Fibroblast of lung (primary cell): Measurements from ENCODE around the gene KAT14. TPM values are rescaled to one million over a fixed set of nuclear protein-coding genes. Genes with fewer than 3 reads are reported as not detected.

Experiments
- DNase-seq, 2 donors: peaks; one replicate each; pipeline versions ENCODE4 v3.0.0 to v3.0.0-alpha.2; 2010; ENCODE audit warnings: low read depth in 2 of 2
- H2AFZ ChIP-seq: 2 replicates; pipeline ENCODE4 v1.5.1; 2012; ENCODE audit warnings: low read length, control low read depth, inconsistent platforms
- H3K27ac ChIP-seq: 2 replicates; pipeline ENCODE4 v1.5.1; 2011; ENCODE audit warnings: low read length, control low read depth; ENCODE audit not compliant: insufficient read depth
- H3K27me3 ChIP-seq: 2 replicates; pipeline ENCODE4 v1.5.1; 2011; ENCODE audit warnings: mild to moderate bottlenecking, low read length; ENCODE audit not compliant: control insufficient read depth, insufficient read depth
- H3K36me3 ChIP-seq: 2 replicates; pipeline ENCODE4 v1.5.1; 2011; ENCODE audit warnings: low read length; ENCODE audit not compliant: control insufficient read depth, insufficient read depth
- H3K4me1 ChIP-seq: 2 replicates; pipeline ENCODE4 v1.5.1; 2011; ENCODE audit warnings: low read length; ENCODE audit not compliant: control insufficient read depth, insufficient read depth; ENCODE audit errors: extremely low read depth
- H3K4me2 ChIP-seq: 2 replicates; pipeline ENCODE4 v1.5.1; 2011; ENCODE audit warnings: low read length, control low read depth; ENCODE audit not compliant: insufficient read depth; ENCODE audit errors: extremely low read depth
- H3K4me3 ChIP-seq, 4 experiments: fragments of 200-600 bp in 1 of 4; sonication (generic) in 1 of 4; replicated peaks in 1 of 4; 2 replicates each; pipeline ENCODE4 v1.5.1; 2011 to 2016; ENCODE audit warnings: low read length in 4 of 4, low read depth in 3 of 4, mild to moderate bottlenecking in 3 of 4, control low read depth in 2 of 4, inconsistent platforms in 1 of 4, mixed read lengths in 1 of 4; ENCODE audit not compliant: insufficient read depth in 1 of 4; ENCODE audit errors: control extremely low read depth in 1 of 4
- H3K79me2 ChIP-seq: 2 replicates; pipeline ENCODE4 v1.5.1; 2012; ENCODE audit warnings: mild to moderate bottlenecking, low read length, inconsistent platforms; ENCODE audit not compliant: control insufficient read depth, insufficient read depth
- H3K9ac ChIP-seq: 2 replicates; pipeline ENCODE4 v1.5.1; 2011; ENCODE audit warnings: mild to moderate bottlenecking, low read length, control low read depth; ENCODE audit not compliant: insufficient read depth
- H3K9me3 ChIP-seq: 2 replicates; pipeline ENCODE4 v1.5.1; 2012; ENCODE audit warnings: low read depth, low read length; ENCODE audit not compliant: control insufficient read depth, insufficient read depth
- H4K20me1 ChIP-seq: 2 replicates; pipeline ENCODE4 v1.5.1; 2011; ENCODE audit warnings: low read length; ENCODE audit not compliant: control insufficient read depth, insufficient read depth; ENCODE audit errors: extremely low read depth
- EZH2 ChIP-seq: IDR thresholded peaks from 2 replicates; pipeline ENCODE4 v1.5.1; 2012; ENCODE audit warnings: low read length, control low read depth, mild to moderate bottlenecking; ENCODE audit errors: missing control alignments
- polyA plus RNA-seq, 2 donors: library from polyadenylated mRNA; depleted of rRNA in 1 of 2; stranded (reverse) in 1 of 2; unstranded in 1 of 2; fragments of >200 nt; gene quantifications; 2 replicates each; pipeline ENCODE4 v1.2.1, GENCODE V29; 2011 to 2012; ENCODE audit warnings: missing spikeins in 1 of 2
- total RNA-seq: library from RNA; depleted of rRNA; stranded (reverse); fragments of >200 nt; gene quantifications from 2 replicates; pipeline ENCODE4 v1.2.1, GENCODE V29; 2014
- TF ChIP-seq, protein P1 (sequence below), 2 donors: IDR thresholded peaks in 1 of 2; conservative IDR thresholded peaks in 1 of 2; 1 replicate in 1 of 2; 2 replicates in 1 of 2; pipeline ENCODE4 v1.5.1; 2011 to 2012; ENCODE audit warnings: low read length in 2 of 2, control low read depth in 1 of 2, inconsistent platforms in 1 of 2, low read depth in 1 of 2, mild to moderate bottlenecking in 1 of 2

The KAT14 gene
- total and polyA plus RNA-seq, 2 donors (not counting 1 experiment from before 2014, with no cell fraction given), result 9.8 to 17.0 TPM

DNA sequence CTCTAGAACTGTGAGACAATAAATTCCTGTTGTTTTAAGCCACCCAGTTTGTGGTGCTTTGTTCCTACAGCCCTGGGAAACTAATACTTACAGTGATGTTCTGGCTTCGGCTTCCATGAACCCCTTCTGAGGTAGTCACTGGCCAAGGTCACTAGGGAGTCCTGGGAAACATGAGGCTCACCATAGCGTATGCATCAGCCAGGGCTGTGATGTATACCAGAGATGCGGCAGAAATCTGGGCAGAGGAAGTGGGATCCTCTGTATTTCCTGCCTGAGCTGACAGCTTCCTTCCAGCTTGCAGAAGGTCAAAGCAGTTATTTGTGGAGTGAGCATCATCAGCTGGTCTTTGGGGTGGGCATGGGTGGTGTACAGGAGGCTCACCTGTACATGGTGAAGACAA, 27.9 kb downstream of the KAT14 start:
- no peaks in the 10 kb centered on the region for H3K4me1 ChIP-seq
- no peak overlapping the region for H3K27ac ChIP-seq
- TF ChIP-seq EZH2, result no peak
- TF ChIP-seq, protein P1, sequence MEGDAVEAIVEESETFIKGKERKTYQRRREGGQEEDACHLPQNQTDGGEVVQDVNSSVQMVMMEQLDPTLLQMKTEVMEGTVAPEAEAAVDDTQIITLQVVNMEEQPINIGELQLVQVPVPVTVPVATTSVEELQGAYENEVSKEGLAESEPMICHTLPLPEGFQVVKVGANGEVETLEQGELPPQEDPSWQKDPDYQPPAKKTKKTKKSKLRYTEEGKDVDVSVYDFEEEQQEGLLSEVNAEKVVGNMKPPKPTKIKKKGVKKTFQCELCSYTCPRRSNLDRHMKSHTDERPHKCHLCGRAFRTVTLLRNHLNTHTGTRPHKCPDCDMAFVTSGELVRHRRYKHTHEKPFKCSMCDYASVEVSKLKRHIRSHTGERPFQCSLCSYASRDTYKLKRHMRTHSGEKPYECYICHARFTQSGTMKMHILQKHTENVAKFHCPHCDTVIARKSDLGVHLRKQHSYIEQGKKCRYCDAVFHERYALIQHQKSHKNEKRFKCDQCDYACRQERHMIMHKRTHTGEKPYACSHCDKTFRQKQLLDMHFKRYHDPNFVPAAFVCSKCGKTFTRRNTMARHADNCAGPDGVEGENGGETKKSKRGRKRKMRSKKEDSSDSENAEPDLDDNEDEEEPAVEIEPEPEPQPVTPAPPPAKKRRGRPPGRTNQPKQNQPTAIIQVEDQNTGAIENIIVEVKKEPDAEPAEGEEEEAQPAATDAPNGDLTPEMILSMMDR (conservative IDR thresholded peaks at IDR 0.05 in 1 of 2, IDR thresholded peaks at IDR 0.05 in 1 of 2; ENCODE audit: low read depth in 1 of 2, low read length in 2 of 2), result no peak
- no peaks in the 10 kb centered on the region for H3K9me3 ChIP-seq
- no peak for DNase-seq
- H3K4me3 ChIP-seq, result no peak overlapping the region
- no peaks in the 10 kb centered on the region for H3K79me2 ChIP-seq
- H4K20me1 ChIP-seq, result no peaks in the 10 kb centered on the region
- no peak overlapping the region for H3K9ac ChIP-seq
- no peak overlapping the region for H2AFZ ChIP-seq
- H3K36me3 ChIP-seq, result no peaks in the 10 kb centered on the region
- no peaks in the 10 kb centered on the region for H3K27me3 ChIP-seq
- H3K4me2 ChIP-seq, result no peak overlapping the region

GRCh38 chr20:18166241-18166881, 28.7 kb downstream of the KAT14 start:
- no peaks in the 10 kb centered on the region for H3K27me3 ChIP-seq
- H3K36me3 ChIP-seq, result no peaks in the 10 kb centered on the region
- no peaks in the 10 kb centered on the region for H4K20me1 ChIP-seq
- TF ChIP-seq, protein P1 (conservative IDR thresholded peaks at IDR 0.05 in 1 of 2, IDR thresholded peaks at IDR 0.05 in 1 of 2; ENCODE audit: low read depth in 1 of 2, low read length in 2 of 2), result no peak
- TF ChIP-seq EZH2, result no peak
- no peak overlapping the region for H2AFZ ChIP-seq
- no peaks in the 10 kb centered on the region for H3K4me1 ChIP-seq
- no peak overlapping the region for H3K4me2 ChIP-seq
- no peak overlapping the region for H3K4me3 ChIP-seq
- DNase-seq, result no peak
- no peaks in the 10 kb centered on the region for H3K9me3 ChIP-seq
- no peak overlapping the region for H3K9ac ChIP-seq
- H3K79me2 ChIP-seq, result no peaks in the 10 kb centered on the region
- H3K27ac ChIP-seq, result no peak overlapping the region

DNA sequence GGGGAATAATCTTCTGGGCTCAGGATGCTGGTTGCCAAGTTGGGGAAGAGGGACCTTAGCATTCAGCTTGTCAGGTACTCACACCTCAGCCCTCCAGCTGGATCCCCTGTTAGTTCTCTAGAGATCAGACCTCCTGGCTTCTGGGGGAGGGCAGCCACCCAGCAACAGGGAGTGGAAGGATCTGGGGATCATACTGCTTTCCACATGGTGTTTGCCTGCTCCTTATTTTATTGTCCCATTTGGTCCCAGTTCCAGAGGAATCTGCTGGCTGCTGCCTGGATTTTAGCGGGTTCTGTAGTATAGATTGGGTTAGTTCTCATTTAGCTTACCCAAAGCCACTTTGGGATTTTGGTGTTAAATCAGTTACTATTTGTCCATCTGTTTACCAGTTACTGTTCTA, 29.3 kb downstream of the KAT14 start:
- Histone ChIP-seq H3K9me3 (no peaks in the 10 kb centered on the region), H3K9ac (no peak overlapping the region), H2AFZ (no peak overlapping the region), H3K27ac (no peak overlapping the region), H3K4me2 (no peak overlapping the region), H3K79me2 (no peaks in the 10 kb centered on the region), H3K4me3 (no peak overlapping the region), H3K4me1 (no peaks in the 10 kb centered on the region), H3K27me3 (no peaks in the 10 kb centered on the region), H4K20me1 (no peaks in the 10 kb centered on the region), H3K36me3 (no peaks in the 10 kb centered on the region)
- TF ChIP-seq, protein P1 (conservative IDR thresholded peaks at IDR 0.05 in 1 of 2, IDR thresholded peaks at IDR 0.05 in 1 of 2; ENCODE audit: low read depth in 1 of 2, low read length in 2 of 2), result no peak
- no peak for TF ChIP-seq EZH2
- no peak for DNase-seq
